Activated B cell treated with CpG ODN at 0.5 μM for 24 hours (primary cell): ENCODE measurements around the gene COMT. TPM values are rescaled to one million over a fixed set of nuclear protein-coding genes. Genes with fewer than 3 reads are reported as not detected.
A peak's percentile ranks its signal among the peaks of the same experiment; 100 is the strongest.

Experiments used
- ATAC-seq: fragments of 200-7000 bp; cut with Tn5 transposase; one replicate; pipeline ENCODE4 v1.10.0; 2021; ENCODE audit warnings: low read depth, mild to moderate bottlenecking, moderate library complexity
- CTCF ChIA-PET: fragments of 350-600 bp; sonication (Branson Sonifier 250); formaldehyde crosslinking; loops from one replicate; lab custom pipeline; 2021; ENCODE audit warnings: antibody characterized with exemption; lab: Charles Lee
- POLR2A ChIA-PET: fragments of 350-600 bp; sonication (Branson Sonifier 250); formaldehyde crosslinking; loops from one replicate; lab custom pipeline; 2021; ENCODE audit warnings: antibody characterized with exemption; lab: Charles Lee
- DNase-seq: peaks from one replicate; pipeline ENCODE4 v3.0.0; 2022
- H3K27ac Mint-ChIP-seq: one replicate; pipeline ENCODE4 v1.8.0; 2020; ENCODE audit warnings: mixed read lengths
- H3K27me3 Mint-ChIP-seq: one replicate; pipeline ENCODE4 v1.8.0; 2021; ENCODE audit warnings: mixed read lengths
- H3K36me3 Mint-ChIP-seq: one replicate; pipeline ENCODE4 v1.8.0; 2021; ENCODE audit warnings: low read depth, mixed read lengths
- H3K4me1 Mint-ChIP-seq: one replicate; pipeline ENCODE4 v1.8.0; 2021; ENCODE audit warnings: mixed read lengths
- H3K4me3 Mint-ChIP-seq: one replicate; pipeline ENCODE4 v1.8.0; 2020; ENCODE audit warnings: mild to moderate bottlenecking, mixed read lengths
- H3K9me3 Mint-ChIP-seq: one replicate; pipeline ENCODE4 v1.8.0; 2020; ENCODE audit warnings: mixed read lengths
- intact Hi-C: fragments of 100-400 bp; cut with micrococcal nuclease; formaldehyde crosslinking; loops from one replicate; pipeline ENCODE4 v1.15.1; 2024
- total RNA-seq: library from RNA; stranded (reverse); gene quantifications from 2 replicates; pipeline ENCODE4 v1.2.3, GENCODE V29; 2022
- TF ChIP-seq, protein P1 (sequence below): fragments of 200-600 bp; IDR thresholded peaks from one replicate; pipeline ENCODE4 v1.8.0; 2022; ENCODE audit warnings: antibody characterized with exemption, mild to moderate bottlenecking

The COMT gene
- total RNA-seq, 1 donor from 2014 or later = 40.6 TPM

- ATAC-seq (peak; percentile 91), DNase-seq (peak; percentile 69)
- TF ChIP-seq, protein P1, sequence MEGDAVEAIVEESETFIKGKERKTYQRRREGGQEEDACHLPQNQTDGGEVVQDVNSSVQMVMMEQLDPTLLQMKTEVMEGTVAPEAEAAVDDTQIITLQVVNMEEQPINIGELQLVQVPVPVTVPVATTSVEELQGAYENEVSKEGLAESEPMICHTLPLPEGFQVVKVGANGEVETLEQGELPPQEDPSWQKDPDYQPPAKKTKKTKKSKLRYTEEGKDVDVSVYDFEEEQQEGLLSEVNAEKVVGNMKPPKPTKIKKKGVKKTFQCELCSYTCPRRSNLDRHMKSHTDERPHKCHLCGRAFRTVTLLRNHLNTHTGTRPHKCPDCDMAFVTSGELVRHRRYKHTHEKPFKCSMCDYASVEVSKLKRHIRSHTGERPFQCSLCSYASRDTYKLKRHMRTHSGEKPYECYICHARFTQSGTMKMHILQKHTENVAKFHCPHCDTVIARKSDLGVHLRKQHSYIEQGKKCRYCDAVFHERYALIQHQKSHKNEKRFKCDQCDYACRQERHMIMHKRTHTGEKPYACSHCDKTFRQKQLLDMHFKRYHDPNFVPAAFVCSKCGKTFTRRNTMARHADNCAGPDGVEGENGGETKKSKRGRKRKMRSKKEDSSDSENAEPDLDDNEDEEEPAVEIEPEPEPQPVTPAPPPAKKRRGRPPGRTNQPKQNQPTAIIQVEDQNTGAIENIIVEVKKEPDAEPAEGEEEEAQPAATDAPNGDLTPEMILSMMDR = no peak
- Mint-ChIP-seq H3K9me3 (peaks cover 7% of the 10 kb centered on the region), H3K4me3 (no peak overlapping the region), H3K4me1 (peaks cover 2% of the 10 kb centered on the region), H3K36me3 (peaks cover 38% of the 10 kb centered on the region), H3K27me3 (no peaks in the 10 kb centered on the region), H3K27ac (no peak overlapping the region)
- intact Hi-C loops = loop anchor here (1.0 to 2.0 kb wide), 3 partner anchors 37 to 179 kb away; no protein-coding TSS in a partner anchor
- ChIA-PET CTCF (interaction anchor here (0.6 to 4.9 kb wide), 14 partner anchors 10 to 280 kb away, joined by 3 to 144 read pairs (median 4); no protein-coding TSS in a partner anchor), POLR2A (interaction anchor here (1.3 kb wide), 1 partner anchor 179 kb away, joined by 8 read pairs; no protein-coding TSS in a partner anchor)
These were observed 32.0 kb upstream of the COMT start for GRCh38 chr22:19909350-19910179.

GRCh38 chr22:19910180-19910744 is 31.3 kb upstream of the COMT start:
- TF ChIP-seq, protein P1 = no peak
- POLR2A ChIA-PET = interaction anchor here (1.3 kb wide), 1 partner anchor 180 kb away, joined by 8 read pairs; no protein-coding TSS in a partner anchor
- DNase-seq = no peak
- intact Hi-C loops = loop anchor here (1.0 to 2.0 kb wide), 3 partner anchors 37 to 180 kb away; no protein-coding TSS in a partner anchor
- H3K27me3 Mint-ChIP-seq = no peaks in the 10 kb centered on the region
- CTCF ChIA-PET = interaction anchor here (0.6 to 4.9 kb wide), 14 partner anchors 9 to 280 kb away, joined by 3 to 144 read pairs (median 4); no protein-coding TSS in a partner anchor
- no peak overlapping the region for H3K4me3 Mint-ChIP-seq
- peaks cover 7% of the 10 kb centered on the region for H3K9me3 Mint-ChIP-seq
- no peak for ATAC-seq
- H3K4me1 Mint-ChIP-seq = peaks cover 2% of the 10 kb centered on the region
- H3K36me3 Mint-ChIP-seq = peaks cover 45% of the 10 kb centered on the region
- no peak overlapping the region for H3K27ac Mint-ChIP-seq

- intact Hi-C loops = loop anchor here (2.0 kb wide), 1 partner anchor 35 kb away; no protein-coding TSS in a partner anchor
- H3K36me3 Mint-ChIP-seq = peaks cover 47% of the 10 kb centered on the region
- ATAC-seq (no peak), DNase-seq (no peak)
- CTCF ChIA-PET = interaction anchor here (2.3 to 4.9 kb wide), 2 partner anchors 155 to 180 kb away, joined by 10 to 144 read pairs; no protein-coding TSS in a partner anchor
- H3K9me3 Mint-ChIP-seq = peaks cover 7% of the 10 kb centered on the region
- peaks cover 2% of the 10 kb centered on the region for H3K4me1 Mint-ChIP-seq
- POLR2A ChIA-PET = no interaction called here
- H3K4me3 Mint-ChIP-seq = no peak overlapping the region
- TF ChIP-seq, protein P1 = no peak
- H3K27ac Mint-ChIP-seq = no peak overlapping the region
- H3K27me3 Mint-ChIP-seq = no peaks in the 10 kb centered on the region
These were observed 29.9 kb upstream of the COMT start for GRCh38 chr22:19911540-19912270.

GRCh38 chr22:19912271-19912999 is 29.1 kb upstream of the COMT start:
- H3K36me3 Mint-ChIP-seq = peaks cover 52% of the 10 kb centered on the region
- intact Hi-C loops = no loop called here
- CTCF ChIA-PET = interaction anchor here (4.9 kb wide), 1 partner anchor 181 kb away, joined by 144 read pairs; no protein-coding TSS in a partner anchor

More at GRCh38 chr22:19912271-19912999, 29.1 kb upstream of the COMT start:
- H3K4me1 Mint-ChIP-seq = peaks cover 2% of the 10 kb centered on the region
- no peaks in the 10 kb centered on the region for H3K27me3 Mint-ChIP-seq
- no peak overlapping the region for H3K4me3 Mint-ChIP-seq
- DNase-seq (no peak), ATAC-seq (no peak)
- H3K27ac Mint-ChIP-seq = no peak overlapping the region
- POLR2A ChIA-PET = no interaction called here
- TF ChIP-seq, protein P1 = no peak
- H3K9me3 Mint-ChIP-seq = peaks cover 7% of the 10 kb centered on the region
